Measurements from ENCODE around the gene PGA4. TPM values are rescaled to one million over a fixed set of nuclear protein-coding genes. Genes with fewer than 3 reads are reported as not detected.

PGA4 gene
- total RNA-seq = not detected in 2 replicates

GRCh38 chr11:61222047-61222446, at the start of gene PGA4:
Gene PGA4, plus strand, starts transcription at chr11:61222347. Its CDS starts 54 bp downstream, at chr11:61222401.

GRCh38 chr11:61202950-61203746, 19.0 kb upstream of the PGA4 start, which contains the start of gene PGA3:
Gene PGA3, plus strand, starts transcription at chr11:61203515. Its CDS starts 50 bp downstream, at chr11:61203565.

GRCh38 chr11:61240875-61241274, 18.7 kb downstream of the PGA4 start, which contains the start of gene PGA5:
Gene PGA5, plus strand, starts transcription at chr11:61241175. Its CDS starts 52 bp downstream, at chr11:61241227.

Other genes starting within 250 kb of the PGA4 start
- not detected in 2 replicates for gene CD5, start 119.9 kb upstream of the PGA4 start, total RNA-seq
- 6.0 and 8.5 TPM in 2 replicates for gene VPS37C, start 60.9 kb upstream of the PGA4 start, total RNA-seq
- gene PGA3, start 18.8 kb upstream of the PGA4 start, total RNA-seq = not detected in 2 replicates
- not detected in 2 replicates for gene PGA5, start 18.8 kb downstream of the PGA4 start, total RNA-seq
- gene VWCE, start 73.0 kb downstream of the PGA4 start, total RNA-seq = 16.8 and 19.4 TPM in 2 replicates
- gene DDB1, start 110.8 kb downstream of the PGA4 start, total RNA-seq = 217 and 223 TPM in 2 replicates
- gene TKFC, start 110.9 kb downstream of the PGA4 start, total RNA-seq = 29.1 and 33.9 TPM in 2 replicates
- 64.8 and 89.7 TPM in 2 replicates for gene CYB561A3, start 139.5 kb downstream of the PGA4 start, total RNA-seq
- gene TMEM138, start 140.0 kb downstream of the PGA4 start, total RNA-seq = 15.7 and 33.9 TPM in 2 replicates
- 14.2 and 18.2 TPM in 2 replicates for gene TMEM216, start 170.2 kb downstream of the PGA4 start, total RNA-seq
- gene CPSF7, start 207.6 kb downstream of the PGA4 start, total RNA-seq = 21.5 and 24.0 TPM in 2 replicates
- gene SDHAF2, start 207.8 kb downstream of the PGA4 start, total RNA-seq = 28.4 and 53.7 TPM in 2 replicates

Measured in cardiac ventricle fibroblast (primary cell).